Nephron (organoid): Measurements from ENCODE around the gene USP6NL.

Source experiments
- H3K27ac Mint-ChIP-seq, 3 experiments: 2 replicates each; pipeline ENCODE4 v1.8.0; 2020; ENCODE audit warnings: mixed read lengths in 3 of 3, mild to moderate bottlenecking in 2 of 3, moderate library complexity in 1 of 3
- H3K27me3 Mint-ChIP-seq: 2 replicates; pipeline ENCODE4 v1.8.0; 2021; ENCODE audit warnings: low read depth, mild to moderate bottlenecking, moderate library complexity, mixed read lengths
- H3K36me3 Mint-ChIP-seq: 2 replicates; pipeline ENCODE4 v1.8.0; 2020; ENCODE audit warnings: low read depth, mixed read lengths
- H3K4me1 Mint-ChIP-seq: 2 replicates; pipeline ENCODE4 v1.8.0; 2020; ENCODE audit warnings: mixed read lengths
- H3K4me3 Mint-ChIP-seq, 3 experiments: 2 replicates each; pipeline ENCODE4 v1.8.0; 2020; ENCODE audit warnings: mild to moderate bottlenecking in 3 of 3, mixed read lengths in 3 of 3, moderate library complexity in 2 of 3
- H3K9me3 Mint-ChIP-seq: 2 replicates; pipeline ENCODE4 v1.8.0; 2020; ENCODE audit warnings: mixed read lengths
- CTCF ChIP-seq, 3 experiments: fragments of 200-600 bp; sonication (generic); IDR thresholded peaks; one replicate each; pipeline ENCODE4 v1.5.0; 2021; ENCODE audit warnings: antibody characterized with exemption in 3 of 3; ENCODE audit not compliant: unreplicated experiment in 3 of 3

The USP6NL gene

DNA sequence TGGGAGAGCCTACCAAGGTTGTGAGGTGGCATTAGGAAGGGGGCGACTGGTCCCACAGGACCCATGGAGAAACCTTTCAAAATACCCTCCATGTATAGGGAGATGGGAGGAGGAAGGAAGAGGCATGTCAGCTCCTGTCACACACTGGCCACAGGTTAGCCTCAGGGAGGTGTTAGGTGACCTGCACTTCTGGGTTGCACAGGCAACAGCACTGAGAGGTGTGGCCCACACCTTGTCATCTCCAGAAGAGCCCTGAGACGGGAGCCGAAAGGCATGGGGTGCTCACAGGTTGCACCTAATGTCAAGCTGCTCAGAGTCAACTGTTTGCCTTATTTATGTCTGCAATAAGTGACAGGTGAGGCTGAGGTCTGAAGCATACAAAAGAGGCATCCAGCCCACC lies 14.6 kb upstream of the USP6NL start:
- H3K9me3 Mint-ChIP-seq: no peaks in the 10 kb centered on the region

GRCh38 chr10:11625019-11625735 lies 13.7 kb upstream of the USP6NL start:
- peaks cover 4% of the 10 kb centered on the region for H3K9me3 Mint-ChIP-seq
- TF ChIP-seq CTCF (IDR thresholded peaks at IDR 0.05; ENCODE audit: unreplicated experiment in 3 of 3): no peak
- H3K4me3 Mint-ChIP-seq: no peak overlapping the region
- H3K36me3 Mint-ChIP-seq: no peaks in the 10 kb centered on the region
- H3K4me1 Mint-ChIP-seq: no peaks in the 10 kb centered on the region
- no peak overlapping the region for H3K27ac Mint-ChIP-seq
- no peaks in the 10 kb centered on the region for H3K27me3 Mint-ChIP-seq

More for the DNA sequence above, 14.6 kb upstream of the USP6NL start:
- H3K4me3 Mint-ChIP-seq: no peak overlapping the region
- no peak for TF ChIP-seq CTCF (IDR thresholded peaks at IDR 0.05; ENCODE audit: unreplicated experiment in 3 of 3)
- H3K36me3 Mint-ChIP-seq: no peaks in the 10 kb centered on the region
- no peak overlapping the region for H3K27ac Mint-ChIP-seq
- no peaks in the 10 kb centered on the region for H3K27me3 Mint-ChIP-seq
- H3K4me1 Mint-ChIP-seq: no peaks in the 10 kb centered on the region

DNA sequence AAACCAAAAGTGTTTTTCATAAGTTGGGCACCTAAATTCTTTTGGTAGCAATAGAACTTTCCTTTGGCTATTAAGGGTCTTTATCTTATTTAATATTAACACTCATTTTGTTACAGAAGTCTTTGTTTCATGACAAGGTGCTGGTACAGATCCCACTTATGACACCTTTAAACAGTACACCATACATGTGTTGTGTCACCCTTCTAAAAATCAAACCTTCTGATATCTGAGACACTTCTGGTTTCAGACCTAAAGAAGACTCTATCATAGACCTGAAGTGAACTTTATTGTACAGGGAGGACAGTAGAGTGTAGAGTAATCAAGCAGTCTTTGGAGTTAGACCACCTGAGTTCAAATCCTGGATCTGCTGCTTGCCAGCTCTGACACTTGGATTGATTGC lies 5.8 kb upstream of the USP6NL start:
- H3K27me3 Mint-ChIP-seq: peaks cover 5% of the 10 kb centered on the region
- H3K4me1 Mint-ChIP-seq: no peaks in the 10 kb centered on the region
- H3K27ac Mint-ChIP-seq: no peak overlapping the region
- no peaks in the 10 kb centered on the region for H3K36me3 Mint-ChIP-seq
- peaks cover 4% of the 10 kb centered on the region for H3K9me3 Mint-ChIP-seq
- no peak overlapping the region for H3K4me3 Mint-ChIP-seq
- no peak for TF ChIP-seq CTCF (IDR thresholded peaks at IDR 0.05; ENCODE audit: unreplicated experiment in 3 of 3)

DNA sequence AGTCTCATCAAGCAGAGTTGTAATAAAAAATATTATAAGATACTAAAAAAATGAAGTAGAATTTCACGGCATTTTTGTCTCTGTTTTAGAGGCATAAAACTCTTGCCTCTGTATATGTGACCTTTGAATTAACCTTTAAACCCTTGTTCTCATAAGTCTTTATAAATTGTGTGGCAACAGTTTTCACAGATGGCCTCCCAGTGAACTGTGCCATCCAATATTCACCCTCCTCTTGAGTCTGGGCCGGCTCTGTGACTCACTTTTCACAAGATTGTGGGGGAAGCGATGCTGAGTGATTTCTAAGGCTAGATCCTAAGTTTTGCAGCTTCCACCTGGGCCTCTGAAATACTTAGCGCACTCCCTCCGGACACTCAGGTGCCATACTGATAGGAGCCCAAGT lies 4.6 kb upstream of the USP6NL start:
- peaks cover 4% of the 10 kb centered on the region for H3K9me3 Mint-ChIP-seq
- H3K27me3 Mint-ChIP-seq: peaks cover 5% of the 10 kb centered on the region
- H3K4me3 Mint-ChIP-seq: no peak overlapping the region
- H3K4me1 Mint-ChIP-seq: no peaks in the 10 kb centered on the region
- no peak for TF ChIP-seq CTCF (IDR thresholded peaks at IDR 0.05; ENCODE audit: unreplicated experiment in 3 of 3)
- no peaks in the 10 kb centered on the region for H3K36me3 Mint-ChIP-seq
- H3K27ac Mint-ChIP-seq: no peak overlapping the region

GRCh38 chr10:11615396-11615795 lies 3.9 kb upstream of the USP6NL start:
- no peak for TF ChIP-seq CTCF (IDR thresholded peaks at IDR 0.05; ENCODE audit: unreplicated experiment in 3 of 3)
- H3K27ac Mint-ChIP-seq: no peak overlapping the region
- H3K4me1 Mint-ChIP-seq: peaks cover 4% of the 10 kb centered on the region
- no peaks in the 10 kb centered on the region for H3K36me3 Mint-ChIP-seq
- H3K4me3 Mint-ChIP-seq: no peak overlapping the region
- peaks cover under 1% of the 10 kb centered on the region for H3K9me3 Mint-ChIP-seq
- H3K27me3 Mint-ChIP-seq: peaks cover 5% of the 10 kb centered on the region
